ENCODE measurements around the gene AIRE.
"Not testable (repeated sequence)": the region's sequence is repeated elsewhere in the genome, so short reads cannot be mapped to it uniquely, and the experiment has no call there.

Gene AIRE

GRCh38 chr21:44267655-44268142, 18.0 kb upstream of the AIRE start:
- DNase-seq: peak; percentile 20

GRCh38 chr21:44269090-44269489, 16.6 kb upstream of the AIRE start:
- DNase-seq: no peak

DNA sequence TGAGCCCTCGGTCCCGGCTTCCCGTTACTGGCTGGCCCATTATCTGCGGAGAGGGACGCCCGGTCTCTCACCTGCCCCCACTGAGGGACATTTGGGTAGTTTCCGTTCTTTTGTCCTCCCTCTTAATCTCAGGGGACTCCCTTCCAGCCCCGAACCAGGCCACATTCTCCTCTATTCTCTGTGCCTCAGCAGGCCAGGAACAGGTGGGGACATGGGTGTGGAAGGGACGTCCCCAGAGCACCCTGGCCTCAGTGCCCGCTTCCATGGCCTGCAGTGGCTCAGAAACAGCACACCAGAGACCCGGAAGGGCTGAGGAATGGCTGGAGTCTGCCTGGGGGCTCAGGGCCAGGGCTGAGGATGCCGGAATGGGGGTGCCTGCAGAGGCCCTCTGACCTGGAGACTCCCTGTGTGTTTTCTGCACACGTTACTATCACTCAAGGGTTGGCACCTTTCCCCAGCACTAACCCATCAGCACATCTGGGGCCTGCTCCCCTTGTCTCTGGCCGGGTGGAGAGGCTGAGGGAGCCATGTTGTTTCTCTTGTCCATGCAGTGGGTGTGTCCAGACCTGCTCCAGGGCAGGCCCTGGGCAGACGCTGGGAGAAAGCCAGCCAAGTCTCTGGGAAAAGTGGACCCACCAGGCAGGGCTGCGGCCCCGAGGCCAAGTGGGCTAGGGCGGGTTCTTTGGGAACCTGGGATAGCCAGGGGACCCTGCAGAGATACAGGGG, 14.0 kb upstream of the AIRE start:
- DNase-seq: no peak

GRCh38 chr21:44272284-44272858, 13.3 kb upstream of the AIRE start:
- no peak for DNase-seq

DNA sequence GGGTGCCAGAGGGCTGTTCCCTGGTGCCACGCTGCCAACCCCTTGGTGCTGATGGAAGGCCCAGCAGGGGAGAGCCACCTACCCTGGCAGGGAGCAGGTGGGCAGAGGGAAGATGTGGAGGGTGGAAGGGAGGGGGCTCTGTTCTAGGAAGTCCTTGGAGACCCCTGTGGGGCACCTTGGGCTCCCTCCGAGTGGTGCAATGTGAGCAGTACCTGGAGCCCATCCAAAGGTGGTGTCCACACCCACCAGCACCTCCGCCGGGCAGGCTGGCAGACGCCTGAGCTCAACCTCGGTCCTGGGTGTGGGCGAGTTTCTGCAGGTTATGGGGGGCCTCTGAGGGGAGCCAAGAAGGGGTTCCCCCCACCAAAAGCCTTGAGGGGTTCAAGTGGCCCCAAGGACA, 12.6 kb upstream of the AIRE start:
- DNase-seq: no peak

GRCh38 chr21:44275041-44275440, 10.6 kb upstream of the AIRE start:
- no peak for DNase-seq

DNA sequence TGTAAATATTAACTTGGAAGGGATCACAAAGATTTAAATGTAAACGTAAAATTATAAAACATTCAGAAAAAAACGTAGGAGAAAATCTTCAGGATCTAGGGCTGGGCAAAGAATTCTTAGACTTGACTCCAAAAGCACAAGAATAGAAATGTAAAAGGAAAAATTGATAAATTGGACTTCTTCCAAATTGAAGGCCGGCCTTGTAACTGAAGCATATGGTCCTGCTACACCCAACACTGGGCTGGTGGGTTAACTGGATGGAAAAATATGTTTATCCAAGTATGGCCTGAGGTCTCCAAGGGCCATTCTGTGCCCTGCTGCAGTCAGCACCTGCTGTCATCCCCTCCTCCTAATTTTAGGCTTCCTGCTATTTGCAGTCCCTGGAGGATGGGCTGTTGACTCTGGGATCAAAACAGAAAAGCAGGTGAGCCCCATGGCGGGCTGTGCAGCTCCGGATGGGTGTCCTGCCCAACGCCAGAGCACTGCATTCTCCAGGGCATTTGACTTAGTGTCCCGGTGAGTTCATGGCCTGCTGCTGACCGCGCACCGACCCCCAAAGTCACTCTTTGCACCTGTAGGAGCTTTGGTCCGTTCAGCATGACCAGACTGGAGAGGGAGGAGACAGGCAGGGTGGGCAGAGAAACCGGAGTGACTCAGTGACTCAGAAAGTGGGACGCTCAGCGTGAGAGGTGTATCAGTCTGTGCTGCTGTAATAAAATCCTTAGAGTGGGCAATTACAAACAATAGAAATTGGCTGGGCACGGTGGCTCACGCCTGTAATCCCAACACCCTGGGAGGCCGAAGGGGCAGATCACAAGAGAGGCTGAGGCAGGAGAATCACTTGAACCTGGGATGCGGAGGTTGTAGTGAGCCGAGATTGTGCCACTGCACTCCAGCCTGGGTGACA, 6.1 kb upstream of the AIRE start:
- DNase-seq: no peak

- no peak for DNase-seq
Observed at GRCh38 chr21:44281801-44282200, 3.9 kb upstream of the AIRE start.

DNA sequence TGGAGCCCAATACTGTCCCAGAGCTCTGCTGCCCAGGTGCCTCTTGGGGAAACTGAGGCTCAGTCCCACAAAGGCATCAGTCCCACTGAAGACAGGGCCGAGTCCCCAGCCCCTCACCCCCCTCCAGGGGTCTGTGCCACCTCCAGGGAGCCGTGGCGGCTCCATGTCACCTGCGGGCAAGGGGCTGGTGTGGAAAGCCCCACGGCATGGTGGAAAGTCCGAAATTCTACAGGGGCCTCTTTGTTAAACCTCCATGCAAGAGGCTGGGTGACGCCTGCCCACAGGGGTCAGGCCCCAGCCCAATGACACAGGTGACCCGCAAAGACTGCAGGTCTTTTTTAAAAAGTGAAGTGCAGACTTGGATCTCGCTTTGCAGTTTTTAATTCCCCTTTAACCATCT, 3.3 kb upstream of the AIRE start:
- DNase-seq: no peak

DNA sequence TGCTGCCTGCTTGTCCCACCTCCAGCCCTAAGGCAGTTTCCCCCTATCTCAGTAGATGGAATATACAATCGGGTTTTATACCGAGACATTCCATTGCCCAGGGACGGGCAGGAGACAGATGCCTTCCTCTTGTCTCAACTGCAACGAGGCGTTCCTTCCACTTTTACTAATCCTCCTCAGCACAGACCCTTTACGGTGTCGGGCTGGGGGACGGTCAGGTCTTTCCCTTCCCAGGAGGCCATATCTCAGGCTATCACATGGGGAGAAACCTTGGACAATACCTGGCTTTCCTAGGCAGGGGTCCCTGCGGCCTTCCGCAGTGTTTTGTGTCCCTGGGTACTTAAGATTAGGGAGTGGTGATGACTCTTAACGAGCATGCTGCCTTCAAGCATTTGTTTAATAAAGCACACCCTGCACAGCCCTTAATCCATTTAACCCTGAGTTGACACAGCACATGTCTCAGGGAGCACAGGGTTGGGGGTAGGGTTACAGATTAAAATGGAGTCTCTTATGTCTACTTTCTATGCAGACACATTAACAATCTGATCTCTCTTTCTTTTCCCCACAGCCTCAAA, 2.4 kb upstream of the AIRE start:
- not testable (repeated sequence) for DNase-seq

- DNase-seq: no peak
Observed at GRCh38 chr21:44283948-44284347, 1.7 kb upstream of the AIRE start.

DNA sequence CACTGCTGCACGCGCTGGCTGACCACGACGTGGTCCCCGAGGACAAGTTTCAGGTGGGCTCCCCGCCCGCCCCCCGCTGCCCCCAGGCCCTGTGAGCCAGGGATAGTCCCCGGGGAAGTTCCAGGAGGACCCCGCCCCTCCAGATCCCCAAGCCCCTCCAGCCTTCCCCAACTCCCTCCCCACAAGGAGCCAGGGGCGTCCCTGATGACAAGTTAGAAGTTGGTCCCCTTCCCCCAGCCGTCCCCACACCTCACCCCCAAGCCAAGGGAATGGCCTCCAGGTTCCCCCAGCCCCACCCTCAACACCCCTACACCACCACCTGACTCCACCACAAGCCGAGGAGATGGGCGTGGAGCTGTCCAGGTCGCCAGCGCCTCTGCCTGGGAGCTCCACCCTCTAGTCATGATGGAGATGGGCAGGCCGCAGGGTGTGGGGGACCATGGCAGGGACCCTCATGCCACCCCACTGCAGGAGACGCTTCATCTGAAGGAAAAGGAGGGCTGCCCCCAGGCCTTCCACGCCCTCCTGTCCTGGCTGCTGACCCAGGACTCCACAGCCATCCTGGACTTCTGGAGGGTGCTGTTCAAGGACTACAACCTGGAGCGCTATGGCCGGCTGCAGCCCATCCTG, 525 bp downstream of the AIRE start:
- DNase-seq: no peak

- no peak for DNase-seq
Observed at GRCh38 chr21:44286716-44287632, 1.3 kb downstream of the AIRE start.

DNA sequence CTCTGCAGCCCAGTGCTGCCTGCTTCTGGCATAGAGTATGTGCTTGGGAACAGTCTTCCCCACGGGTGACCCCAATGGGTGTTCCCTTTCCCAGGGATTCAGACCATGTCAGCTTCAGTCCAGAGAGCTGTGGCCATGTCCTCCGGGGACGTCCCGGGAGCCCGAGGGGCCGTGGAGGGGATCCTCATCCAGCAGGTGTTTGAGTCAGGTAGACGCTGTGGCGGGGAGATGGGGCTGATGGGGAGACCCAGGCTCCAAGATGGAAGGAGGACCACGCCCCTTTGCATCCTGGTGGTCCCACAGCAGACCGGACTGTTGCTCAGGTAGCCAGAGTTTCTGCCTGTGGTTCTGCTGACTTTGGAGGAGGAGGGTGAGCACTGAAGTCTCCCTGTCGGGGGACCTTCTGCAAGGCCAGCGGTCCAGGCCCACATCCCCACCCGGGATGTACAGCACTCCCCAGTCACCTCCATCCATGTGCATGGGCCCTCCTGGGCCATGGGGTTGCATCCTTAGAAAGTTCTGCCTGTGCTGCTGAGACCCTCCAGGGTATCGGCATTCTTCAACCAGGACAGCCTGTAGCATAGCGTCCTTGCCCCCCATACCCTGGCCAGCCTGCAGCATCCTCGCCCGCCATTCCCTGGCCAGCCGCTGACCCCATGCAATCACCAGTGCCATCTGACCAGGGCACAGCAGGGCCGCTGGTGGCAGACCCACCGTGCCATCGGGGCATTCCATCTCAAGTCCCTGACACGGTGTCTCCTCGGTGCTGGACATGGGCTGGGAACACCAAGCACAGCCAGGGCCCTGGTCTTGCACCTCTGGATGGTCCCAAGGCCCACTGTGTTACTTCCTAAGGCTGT, 2.8 kb downstream of the AIRE start:
- no peak for DNase-seq

- DNase-seq: no peak
Observed at GRCh38 chr21:44289381-44290010, 3.8 kb downstream of the AIRE start.

- no peak for DNase-seq
Observed at GRCh38 chr21:44290327-44291077, 4.8 kb downstream of the AIRE start.

DNA sequence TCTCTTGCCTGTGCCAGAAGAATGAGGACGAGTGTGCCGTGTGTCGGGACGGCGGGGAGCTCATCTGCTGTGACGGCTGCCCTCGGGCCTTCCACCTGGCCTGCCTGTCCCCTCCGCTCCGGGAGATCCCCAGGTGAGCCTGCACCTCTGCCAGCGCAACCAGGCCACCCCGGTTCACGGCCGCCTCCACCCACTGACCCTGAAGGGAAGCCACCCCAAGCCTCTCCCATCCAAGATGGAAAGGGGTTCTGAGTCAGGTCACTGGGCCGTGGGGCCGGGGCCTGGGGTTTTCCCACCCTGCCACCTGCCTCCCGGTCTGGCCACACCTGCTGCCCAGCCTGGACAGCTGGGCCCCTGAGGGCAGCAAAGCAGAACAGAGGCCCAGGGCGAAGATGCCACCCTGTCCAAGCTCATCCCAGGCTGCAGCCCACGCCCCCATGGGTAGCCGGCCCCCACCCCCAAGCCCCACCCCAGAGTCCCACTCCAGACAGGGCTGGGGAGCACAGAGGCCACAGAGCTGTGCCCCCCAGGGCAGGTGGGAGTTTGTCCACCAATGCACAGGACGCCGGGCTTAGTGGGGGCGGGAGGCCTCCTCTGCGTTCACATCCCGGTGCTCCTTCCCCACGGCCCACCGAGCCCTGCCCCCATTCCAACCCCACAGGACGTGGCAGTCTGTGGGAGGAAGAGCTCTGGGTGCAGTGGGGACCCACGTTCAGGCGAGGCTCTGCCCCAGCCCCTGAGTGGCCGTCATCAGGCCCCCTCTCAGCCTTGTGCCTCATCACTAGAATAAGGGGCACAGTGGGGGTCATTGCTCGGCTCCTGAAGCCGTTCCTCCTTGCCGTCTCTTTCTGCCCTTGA, 5.6 kb downstream of the AIRE start:
- DNase-seq: no peak

Data from CD4-positive, alpha-beta T cell treated with Interferon gamma for 1 hour (primary cell).